Caco-2 (cell line): Measurements from ENCODE around the gene TMEM208. TPM values are rescaled to one million over a fixed set of nuclear protein-coding genes. Genes with fewer than 3 reads are reported as not detected.
A peak's percentile ranks its signal among the peaks of the same experiment; 100 is the strongest.

Experiments
- BruUV-seq: library from RNA; stranded (reverse); fragments of 400-500 nt; replicated peaks from 2 replicates; lab custom pipeline; 2021; lab: Mats Ljungman, UMichigan
- CTCF ChIA-PET: fragments of 300-600 bp; sonication (Branson Sonifier 250); formaldehyde crosslinking; loops from one replicate; lab custom pipeline; 2022; ENCODE audit warnings: antibody characterized with exemption; lab: Charles Lee
- POLR2A ChIA-PET: fragments of 300-600 bp; sonication (Branson Sonifier 250); formaldehyde crosslinking; loops from one replicate; lab custom pipeline; 2022; ENCODE audit warnings: antibody characterized with exemption; lab: Charles Lee
- DNase-seq, 2 experiments: peaks; one replicate each; pipeline versions ENCODE4 v3.0.0 to v3.0.0-alpha.2; 2020 to 2022
- H3K27me3 ChIP-seq: replicated peaks from 2 replicates; pipeline ENCODE4 v1.6.0; 2011; ENCODE audit warnings: low read length; ENCODE audit not compliant: control insufficient read depth, insufficient read depth
- H3K36me3 ChIP-seq: 2 replicates; pipeline ENCODE4 v1.5.1; 2011; ENCODE audit warnings: low read length; ENCODE audit not compliant: control insufficient read depth, insufficient read depth
- H3K4me1 ChIP-seq: fragments of 250-450 bp; sonication (Bioruptor Pico); 2 replicates; pipeline ENCODE4 v1.5.1; 2020; ENCODE audit warnings: mild to moderate bottlenecking
- H3K4me3 ChIP-seq: 2 replicates; pipeline ENCODE4 v1.5.1; 2011; ENCODE audit warnings: low read depth, mild to moderate bottlenecking, control low read depth, low read length
- H3K9me3 ChIP-seq: fragments of 250-450 bp; sonication (Bioruptor Pico); 2 replicates; pipeline ENCODE4 v1.5.1; 2020; ENCODE audit warnings: mild to moderate bottlenecking, moderate library complexity
- H3K27ac Mint-ChIP-seq: one replicate; pipeline ENCODE4 v1.8.0; 2022; ENCODE audit warnings: mixed read lengths; ENCODE audit not compliant: unreplicated experiment
- H3K27me3 Mint-ChIP-seq: one replicate; pipeline ENCODE4 v1.8.0; 2022; ENCODE audit warnings: mixed read lengths; ENCODE audit not compliant: insufficient read depth, unreplicated experiment
- H3K36me3 Mint-ChIP-seq: one replicate; pipeline ENCODE4 v1.8.0; 2022; ENCODE audit warnings: mild to moderate bottlenecking, mixed read lengths; ENCODE audit not compliant: insufficient read depth, unreplicated experiment
- H3K4me1 Mint-ChIP-seq: one replicate; pipeline ENCODE4 v1.8.0; 2022; ENCODE audit warnings: low read depth, mixed read lengths; ENCODE audit not compliant: unreplicated experiment
- H3K4me3 Mint-ChIP-seq: one replicate; pipeline ENCODE4 v1.8.0; 2022; ENCODE audit warnings: mild to moderate bottlenecking, moderate library complexity, mixed read lengths; ENCODE audit not compliant: unreplicated experiment
- H3K9me3 Mint-ChIP-seq: one replicate; pipeline ENCODE4 v1.8.0; 2022; ENCODE audit warnings: mixed read lengths; ENCODE audit not compliant: unreplicated experiment
- intact Hi-C: fragments of 100-400 bp; cut with micrococcal nuclease; formaldehyde crosslinking; loops from one replicate; pipeline ENCODE4 v1.10.0; 2022; ENCODE audit not compliant: unreplicated experiment
- total RNA-seq: library from RNA; stranded (reverse); gene quantifications from 2 replicates; pipeline ENCODE4 v1.2.3, GENCODE V29; 2022
- TF ChIP-seq, protein P1 (sequence below), 2 experiments: fragments of 200-600 bp in 1 of 2; IDR thresholded peaks; 1 replicate in 1 of 2; 2 replicates in 1 of 2; pipeline versions ENCODE4 v1.5.1 to v1.8.0; 2011 to 2022; ENCODE audit warnings: antibody characterized with exemption in 1 of 2, control low read depth in 1 of 2, inconsistent platforms in 1 of 2, low read depth in 1 of 2, low read length in 1 of 2, mild to moderate bottlenecking in 1 of 2, moderate library complexity in 1 of 2; ENCODE audit not compliant: insufficient read depth in 1 of 2, severe bottlenecking in 1 of 2, unreplicated experiment in 1 of 2

TMEM208 gene
- total RNA-seq, 1 experiment from 2014 or later, result 69.7 TPM

DNA sequence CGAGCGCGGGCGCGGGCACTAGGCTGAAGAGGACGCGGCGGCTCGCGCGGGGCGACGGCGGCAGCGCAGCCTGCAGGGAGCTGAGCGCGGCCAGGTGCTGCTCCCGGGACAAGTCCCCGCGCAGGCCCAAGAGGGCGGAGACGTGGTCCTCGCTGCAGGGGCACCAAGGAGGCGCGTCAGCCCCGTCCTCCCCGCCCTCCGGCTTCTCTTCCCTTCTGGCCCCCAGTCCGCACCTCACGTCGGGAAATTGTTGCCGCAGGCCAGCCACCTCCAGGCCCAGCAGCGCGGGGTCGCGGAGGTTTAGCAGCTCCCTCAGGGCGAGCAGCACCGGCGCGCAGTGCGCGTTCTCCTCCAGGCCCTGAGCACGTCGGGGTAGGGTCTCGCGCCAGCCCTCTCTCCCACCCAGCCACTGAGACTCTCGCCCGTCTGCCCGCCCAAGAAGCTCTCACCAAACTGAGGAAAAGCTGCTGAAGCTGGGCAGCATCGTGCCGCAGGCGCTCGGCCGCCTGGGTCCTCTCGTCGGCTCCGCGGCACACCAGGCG, 42.4 kb upstream of the TMEM208 start:
- H3K27me3 Mint-ChIP-seq, result peaks cover 3% of the 10 kb centered on the region

DNA sequence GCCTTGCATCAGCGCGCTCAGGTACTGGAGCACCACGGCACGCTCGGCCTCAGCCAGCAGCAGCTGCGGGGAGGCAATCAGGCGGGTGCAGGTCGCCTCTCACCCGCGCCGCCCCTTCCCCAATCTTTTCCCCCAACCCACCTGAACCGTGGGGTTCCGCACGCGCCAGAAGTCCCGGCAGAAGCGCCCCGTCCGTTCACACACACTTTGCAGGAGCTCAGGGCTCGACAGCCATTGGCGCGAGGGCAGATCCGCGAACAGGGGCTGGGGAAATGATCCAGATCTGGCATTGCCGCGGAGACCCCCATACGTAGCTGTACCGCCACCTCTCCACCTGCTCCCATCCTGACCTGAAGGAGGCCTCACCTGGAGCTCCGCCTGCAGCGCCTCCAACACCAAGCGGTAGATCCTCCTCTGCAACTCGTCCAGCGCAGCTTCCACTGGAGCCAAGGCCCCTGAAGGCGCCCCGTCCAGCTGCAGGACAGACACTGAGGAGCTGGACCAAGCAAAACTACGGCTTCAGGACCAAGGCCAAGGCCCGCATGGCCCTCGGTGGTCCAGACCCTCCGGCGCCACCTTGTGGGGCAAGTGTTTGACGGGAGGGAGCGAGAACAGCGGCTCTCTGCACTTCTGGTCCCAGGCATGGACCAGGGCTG, 41.8 kb upstream of the TMEM208 start:
- intact Hi-C loops, result loop anchor here (1.0 to 2.0 kb wide), 6 partner anchors 14 to 238 kb away; partner anchors contain the start of gene ELMO3
- ChIA-PET POLR2A (interaction anchor here (0.6 to 3.1 kb wide), 3 partner anchors 13 to 151 kb away, joined by 3 to 10 read pairs (median 5); partner anchors contain the start of gene NOL3), CTCF (interaction anchor here (0.5 to 3.2 kb wide), 20 partner anchors 9 to 231 kb away, joined by 3 to 39 read pairs (median 5); partner anchors contain the start of genes B3GNT9, ELMO3, FBXL8 and FHOD1)
- Mint-ChIP-seq H3K9me3 (no peaks in the 10 kb centered on the region), H3K4me3 (no peak overlapping the region), H3K27me3 (peaks cover 3% of the 10 kb centered on the region), H3K36me3 (peaks cover 8% of the 10 kb centered on the region), H3K4me1 (peaks cover 7% of the 10 kb centered on the region), H3K27ac (peak overlapping the region; percentile 10)
- peak; percentile 95 to 97 for DNase-seq
- TF ChIP-seq, protein P1, sequence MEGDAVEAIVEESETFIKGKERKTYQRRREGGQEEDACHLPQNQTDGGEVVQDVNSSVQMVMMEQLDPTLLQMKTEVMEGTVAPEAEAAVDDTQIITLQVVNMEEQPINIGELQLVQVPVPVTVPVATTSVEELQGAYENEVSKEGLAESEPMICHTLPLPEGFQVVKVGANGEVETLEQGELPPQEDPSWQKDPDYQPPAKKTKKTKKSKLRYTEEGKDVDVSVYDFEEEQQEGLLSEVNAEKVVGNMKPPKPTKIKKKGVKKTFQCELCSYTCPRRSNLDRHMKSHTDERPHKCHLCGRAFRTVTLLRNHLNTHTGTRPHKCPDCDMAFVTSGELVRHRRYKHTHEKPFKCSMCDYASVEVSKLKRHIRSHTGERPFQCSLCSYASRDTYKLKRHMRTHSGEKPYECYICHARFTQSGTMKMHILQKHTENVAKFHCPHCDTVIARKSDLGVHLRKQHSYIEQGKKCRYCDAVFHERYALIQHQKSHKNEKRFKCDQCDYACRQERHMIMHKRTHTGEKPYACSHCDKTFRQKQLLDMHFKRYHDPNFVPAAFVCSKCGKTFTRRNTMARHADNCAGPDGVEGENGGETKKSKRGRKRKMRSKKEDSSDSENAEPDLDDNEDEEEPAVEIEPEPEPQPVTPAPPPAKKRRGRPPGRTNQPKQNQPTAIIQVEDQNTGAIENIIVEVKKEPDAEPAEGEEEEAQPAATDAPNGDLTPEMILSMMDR (IDR thresholded peaks at IDR 0.05; ENCODE audit: insufficient read depth in 1 of 2, low read depth in 1 of 2, low read length in 1 of 2, severe bottlenecking in 1 of 2, unreplicated experiment in 1 of 2), result peak; percentile 91 to 96
- H3K9me3 ChIP-seq, result no peaks in the 10 kb centered on the region
- peaks cover 40% of the 10 kb centered on the region for H3K4me1 ChIP-seq
- BruUV-seq, result no TSS peak
- no peaks in the 10 kb centered on the region for H3K36me3 ChIP-seq
- peak overlapping the region; percentile 90 for H3K4me3 ChIP-seq
- no peaks in the 10 kb centered on the region for H3K27me3 ChIP-seq

More for the DNA sequence above, 42.4 kb upstream of the TMEM208 start:
- peaks cover 7% of the 10 kb centered on the region for H3K4me1 Mint-ChIP-seq
- Histone ChIP-seq H3K36me3 (no peaks in the 10 kb centered on the region), H3K9me3 (no peaks in the 10 kb centered on the region), H3K4me3 (peak overlapping the region; percentile 90), H3K27me3 (no peaks in the 10 kb centered on the region), H3K4me1 (peaks cover 40% of the 10 kb centered on the region)
- no peak overlapping the region for H3K4me3 Mint-ChIP-seq
- no peaks in the 10 kb centered on the region for H3K9me3 Mint-ChIP-seq
- peak in 1 of 2 experiments; percentile 62 for DNase-seq
- POLR2A ChIA-PET, result interaction anchor here (0.6 to 3.1 kb wide), 3 partner anchors 14 to 150 kb away, joined by 3 to 10 read pairs (median 5); partner anchors contain the start of gene NOL3
- CTCF ChIA-PET, result interaction anchor here (0.5 to 3.2 kb wide), 15 partner anchors 9 to 230 kb away, joined by 3 to 39 read pairs (median 6); partner anchors contain the start of genes B3GNT9, ELMO3, FBXL8 and FHOD1
- BruUV-seq, result no TSS peak
- TF ChIP-seq, protein P1 (IDR thresholded peaks at IDR 0.05; ENCODE audit: insufficient read depth in 1 of 2, low read depth in 1 of 2, low read length in 1 of 2, severe bottlenecking in 1 of 2, unreplicated experiment in 1 of 2), result no peak
- no peak overlapping the region for H3K27ac Mint-ChIP-seq
- intact Hi-C loops, result loop anchor here (2.0 kb wide), 2 partner anchors 72 to 238 kb away; no protein-coding TSS in a partner anchor
- H3K36me3 Mint-ChIP-seq, result peaks cover 8% of the 10 kb centered on the region

DNA sequence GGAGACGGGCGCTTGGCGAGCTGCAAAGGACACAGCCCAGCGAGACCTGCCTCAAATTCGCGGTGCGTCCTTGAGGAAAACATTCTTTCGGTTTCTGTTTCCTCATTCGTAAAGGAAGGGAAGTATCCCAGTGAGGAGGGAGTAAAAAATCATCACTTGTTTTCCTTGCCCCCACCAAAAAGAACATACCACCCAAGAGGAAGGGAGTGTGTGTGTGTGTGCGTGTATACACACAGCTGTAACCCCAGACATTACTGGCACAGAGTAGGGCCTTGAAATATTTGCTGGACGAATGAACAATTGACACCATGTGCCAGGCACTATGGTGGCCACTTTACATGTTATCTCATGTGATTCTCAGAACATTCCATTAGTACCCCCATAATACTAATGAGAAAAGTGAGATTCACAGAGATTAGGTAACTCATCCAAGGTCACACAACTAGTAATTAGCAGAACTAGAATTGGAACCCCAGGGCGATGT, 41.2 kb upstream of the TMEM208 start:
- H3K27ac Mint-ChIP-seq, result peak overlapping the region; percentile 10
- ChIA-PET POLR2A (interaction anchor here (1.0 to 3.1 kb wide), 2 partner anchors 13 to 15 kb away, joined by 3 to 10 read pairs; partner anchors contain the start of gene NOL3), CTCF (interaction anchor here (0.6 to 3.2 kb wide), 14 partner anchors 10 to 232 kb away, joined by 3 to 39 read pairs (median 6); partner anchors contain the start of genes ELMO3, FBXL8, NOL3 and TRADD)
- intact Hi-C loops, result loop anchor here (1.0 to 2.0 kb wide), 7 partner anchors 11 to 239 kb away; partner anchors contain the start of gene ELMO3
- Histone ChIP-seq H3K36me3 (no peaks in the 10 kb centered on the region), H3K4me3 (no peak overlapping the region), H3K9me3 (no peaks in the 10 kb centered on the region), H3K4me1 (peaks cover 40% of the 10 kb centered on the region), H3K27me3 (no peaks in the 10 kb centered on the region)
- BruUV-seq, result no TSS peak
- TF ChIP-seq, protein P1 (IDR thresholded peaks at IDR 0.05; ENCODE audit: insufficient read depth in 1 of 2, low read depth in 1 of 2, low read length in 1 of 2, severe bottlenecking in 1 of 2, unreplicated experiment in 1 of 2), result peak in 1 of 2 experiments; percentile 18
- H3K36me3 Mint-ChIP-seq, result peaks cover 8% of the 10 kb centered on the region
- no peaks in the 10 kb centered on the region for H3K9me3 Mint-ChIP-seq
- no peak overlapping the region for H3K4me3 Mint-ChIP-seq
- H3K27me3 Mint-ChIP-seq, result peaks cover 3% of the 10 kb centered on the region
- peaks cover 7% of the 10 kb centered on the region for H3K4me1 Mint-ChIP-seq
- no peak for DNase-seq
